DMS 273 treated with DMSO at 0.1 percent for 48 hours (cell line): ENCODE results near the gene LETMD1.

ENCODE experiments used
- DNase-seq: peaks from one replicate; lab custom pipeline; 2025; lab: John Stamatoyannopoulos, UW

LETMD1 gene

DNA sequence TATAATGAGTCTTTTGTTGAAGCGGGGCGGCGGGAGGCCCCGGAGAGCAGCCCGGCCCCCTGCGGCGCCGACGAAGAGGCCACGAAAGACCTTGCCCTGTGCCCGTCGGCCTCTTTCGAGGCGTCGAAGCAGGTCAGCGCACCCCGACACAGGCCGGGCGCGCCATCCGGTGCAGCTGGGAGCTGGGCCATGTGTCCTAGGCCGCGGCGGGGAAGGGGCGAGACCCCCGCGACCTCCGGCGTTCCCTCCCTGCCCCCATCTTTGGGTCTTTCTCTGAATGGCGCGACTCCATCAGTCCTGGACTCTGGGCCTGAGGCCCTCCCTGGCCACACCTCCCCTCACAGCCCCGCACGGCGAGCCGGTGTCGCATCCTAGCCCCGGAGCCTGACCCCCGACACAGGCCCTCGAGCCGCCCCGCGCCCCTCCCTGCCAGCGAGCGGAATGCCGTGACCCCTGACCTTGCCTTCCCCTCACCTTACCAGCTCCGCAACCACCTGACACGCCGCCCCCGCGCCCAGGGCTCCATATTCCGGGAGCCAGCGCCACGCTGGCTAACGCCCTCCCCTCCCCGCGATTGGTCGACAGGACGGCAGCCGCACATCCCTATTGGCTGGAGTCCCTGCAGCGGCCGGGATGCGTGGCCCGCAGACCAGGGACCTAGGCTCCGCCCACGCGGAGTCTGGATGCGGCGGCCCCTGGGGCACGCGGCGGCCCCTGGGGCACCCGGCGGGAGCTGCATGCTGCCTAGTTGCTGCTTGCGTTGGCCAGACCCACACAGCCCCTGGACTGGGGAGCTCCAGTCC lies 22.1 kb upstream of the LETMD1 start, which contains the start of gene SLC11A2:
SLC11A2 (minus strand) TSS at position 549 of the 803 bp plus-strand sequence. CDS start 15,656 bp downstream, outside the sequence.
- DNase-seq: peak; percentile 75

DNA sequence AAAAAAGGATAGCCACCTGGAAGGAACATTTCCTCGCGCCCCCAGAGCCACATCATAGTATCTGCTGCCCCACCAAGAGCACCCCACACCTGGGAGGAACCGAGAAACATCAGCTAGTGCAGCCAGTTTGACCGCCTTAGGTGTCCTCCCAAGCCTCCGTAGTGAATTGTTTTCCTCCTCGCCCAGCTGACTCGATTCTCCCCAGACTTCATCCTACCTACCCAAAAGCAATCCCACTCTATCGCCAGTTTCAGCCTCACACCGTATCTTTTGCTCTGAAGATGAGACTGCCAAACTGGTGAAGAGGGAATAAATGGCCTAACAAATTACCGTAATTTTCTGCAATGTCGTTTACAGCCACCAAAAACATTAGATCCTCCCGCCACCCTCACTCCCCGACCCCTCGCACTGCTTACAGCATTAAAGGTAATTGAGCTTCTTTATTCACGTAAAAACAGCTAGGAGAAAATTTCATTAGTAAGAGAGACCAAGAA lies 20.7 kb upstream of the LETMD1 start:
- DNase-seq: no peak

DNA sequence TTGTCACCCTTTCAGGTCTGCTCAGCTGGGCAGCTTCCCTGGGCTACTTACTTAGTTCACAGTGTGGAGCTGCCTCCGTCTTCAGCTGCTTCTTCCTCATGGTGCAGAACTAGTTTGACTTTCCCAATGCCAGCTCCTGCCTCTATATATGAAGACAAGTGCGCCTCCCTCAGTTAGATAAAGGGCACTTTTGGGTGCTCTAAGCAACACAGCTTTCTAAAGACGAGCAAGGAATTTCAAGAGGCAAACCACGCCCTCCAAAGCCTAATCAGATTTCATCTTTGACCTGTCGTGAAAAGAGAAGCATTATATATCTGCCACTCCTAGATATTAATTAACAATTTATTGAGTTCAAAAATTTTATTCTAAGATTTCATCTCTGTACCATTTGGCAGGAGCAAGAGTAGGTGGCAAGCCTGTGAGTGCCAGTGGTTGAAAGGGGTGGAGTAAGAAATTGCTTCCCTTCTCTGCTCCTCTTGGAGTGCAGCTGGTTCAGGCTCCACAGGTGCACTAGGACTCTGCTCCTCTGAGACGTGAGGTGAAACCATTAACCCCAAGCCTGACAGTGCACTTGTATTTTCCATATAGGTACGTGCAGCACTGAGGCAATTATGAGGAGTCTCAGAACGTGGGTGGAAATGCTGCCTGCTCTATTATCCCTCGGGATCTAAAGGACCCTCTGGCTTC lies 19.9 kb upstream of the LETMD1 start:
- no peak for DNase-seq

DNA sequence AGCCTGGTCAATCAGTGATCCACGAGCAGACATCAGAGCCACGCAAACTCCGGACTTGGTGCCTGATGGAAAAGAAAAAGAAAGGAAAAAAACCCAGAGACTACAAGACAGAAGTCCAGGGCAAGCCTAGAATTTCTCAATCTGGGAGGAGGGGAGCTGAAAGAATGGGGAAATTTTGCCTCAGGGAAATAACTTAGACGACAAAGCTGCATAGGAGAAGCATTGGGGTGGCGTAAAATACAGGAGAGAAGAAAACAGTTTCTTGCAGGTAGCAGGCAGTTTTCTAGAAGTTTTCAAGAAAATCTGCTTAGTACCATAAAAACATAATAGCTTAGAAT lies 19.3 kb upstream of the LETMD1 start:
- DNase-seq: no peak

DNA sequence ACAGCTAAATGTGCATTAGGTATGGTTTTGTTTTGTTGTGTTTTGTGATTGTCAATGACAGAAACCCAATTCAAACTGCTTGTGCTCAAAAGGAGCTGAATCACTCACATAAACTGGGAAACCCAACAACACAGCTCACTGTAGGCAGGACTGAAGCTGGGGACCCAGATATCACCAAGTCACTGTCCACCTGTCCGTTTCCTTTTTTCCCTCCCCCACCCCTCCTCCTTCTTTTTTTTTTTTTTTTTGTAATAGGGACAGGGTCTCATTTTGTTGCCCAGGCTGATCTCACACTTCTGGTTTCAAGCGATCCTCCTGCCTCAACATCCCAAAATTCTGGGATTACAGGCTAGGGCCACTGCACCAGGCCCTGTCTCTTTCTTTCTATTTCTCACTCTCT lies 15.1 kb upstream of the LETMD1 start:
- no peak for DNase-seq

DNA sequence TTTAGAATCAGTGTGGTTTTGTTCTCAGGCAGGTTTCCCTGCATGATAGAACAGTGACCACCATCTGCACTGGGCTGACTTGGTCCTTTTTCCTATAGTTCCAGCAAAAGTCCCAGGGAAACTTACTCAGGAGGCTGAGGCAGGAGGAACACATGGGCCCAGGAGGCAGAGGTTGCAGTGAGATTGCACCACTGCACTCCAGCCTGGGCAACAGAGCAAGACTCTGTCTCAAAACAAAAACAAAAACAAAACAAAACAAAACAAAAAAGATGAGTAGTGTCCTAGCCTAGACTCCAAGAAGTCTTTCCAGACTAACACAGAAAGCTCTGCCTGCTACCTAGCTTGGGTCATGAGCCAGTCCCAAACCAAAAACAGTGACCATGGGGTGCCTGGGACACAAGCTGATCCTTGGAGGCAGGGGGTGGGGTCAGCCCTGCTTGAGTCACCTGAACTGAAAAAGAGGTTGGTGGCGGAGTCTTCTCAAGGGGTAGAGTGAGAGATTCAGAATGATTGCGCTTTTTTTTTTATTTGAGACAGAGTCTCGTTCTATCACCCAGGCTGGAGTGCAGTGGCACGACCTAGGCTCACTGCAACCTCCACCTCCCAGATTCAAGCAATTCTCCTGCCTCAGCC lies 14.6 kb upstream of the LETMD1 start:
- DNase-seq: no peak

DNA sequence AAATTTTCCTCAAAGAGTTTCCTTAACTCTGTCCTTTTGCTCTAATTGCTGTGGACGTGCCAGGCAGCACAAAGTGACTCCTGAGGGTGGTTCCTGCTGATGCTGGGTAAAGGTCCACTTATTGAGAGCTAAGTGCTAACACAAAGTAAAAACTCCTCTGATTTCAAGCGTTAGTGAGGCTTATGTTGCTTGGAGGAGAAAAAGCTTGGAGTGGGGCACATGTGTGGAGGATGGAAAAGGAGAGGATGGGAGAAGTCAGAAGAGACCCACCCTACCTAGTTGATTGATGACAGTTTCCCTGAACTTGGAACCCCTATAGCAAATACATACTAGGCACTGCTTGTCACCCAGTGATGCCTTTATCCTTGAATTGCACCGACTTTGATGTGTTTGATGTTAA lies 11.8 kb upstream of the LETMD1 start:
- DNase-seq: no peak

DNA sequence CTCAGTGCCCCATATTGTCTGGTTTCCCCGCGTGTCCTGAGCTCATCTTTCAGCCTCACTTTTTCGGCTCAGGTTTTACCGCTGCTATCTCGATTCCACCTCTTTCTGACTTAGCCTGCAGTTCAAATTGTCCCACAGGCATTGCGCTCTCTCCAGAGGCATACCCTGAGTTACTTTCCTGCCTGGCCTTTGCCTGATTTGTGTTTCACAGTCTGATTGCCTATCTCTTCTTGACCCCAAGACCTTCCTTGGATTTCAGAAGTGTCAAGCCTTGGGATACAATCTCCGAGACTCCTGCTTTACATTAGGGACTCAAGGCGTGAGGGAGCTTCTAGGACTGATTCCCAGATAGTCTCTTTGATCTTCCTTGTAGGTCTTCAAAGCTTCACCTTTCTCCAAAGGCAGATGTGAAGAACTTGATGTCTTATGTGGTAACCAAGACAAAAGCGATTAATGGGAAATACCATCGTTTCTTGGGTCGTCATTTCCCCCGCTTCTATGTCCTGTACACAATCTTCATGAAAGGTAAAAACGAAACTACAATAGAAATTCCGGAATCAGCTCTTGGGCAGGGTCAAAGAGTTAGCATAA lies 629 bp downstream of the LETMD1 start:
- no peak for DNase-seq

DNA sequence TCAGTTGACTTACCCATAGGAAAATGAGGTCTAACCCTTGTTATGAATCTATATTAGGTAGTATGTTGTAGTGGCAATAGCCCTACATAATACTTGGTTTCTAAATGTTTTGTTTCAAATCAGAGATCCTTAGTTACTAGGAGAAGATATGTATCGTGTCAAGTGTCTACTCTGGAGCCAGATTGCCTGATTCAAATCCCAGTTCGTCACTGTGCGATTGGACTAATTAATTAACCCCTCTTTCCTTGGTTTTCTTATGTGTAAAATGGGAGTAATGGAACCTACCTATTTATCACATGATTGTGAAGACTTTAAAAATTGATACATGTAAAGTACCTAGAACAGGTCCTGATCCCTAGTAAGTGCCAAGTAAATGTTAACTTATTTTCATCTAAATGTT lies 1.4 kb downstream of the LETMD1 start:
- no peak for DNase-seq

DNA sequence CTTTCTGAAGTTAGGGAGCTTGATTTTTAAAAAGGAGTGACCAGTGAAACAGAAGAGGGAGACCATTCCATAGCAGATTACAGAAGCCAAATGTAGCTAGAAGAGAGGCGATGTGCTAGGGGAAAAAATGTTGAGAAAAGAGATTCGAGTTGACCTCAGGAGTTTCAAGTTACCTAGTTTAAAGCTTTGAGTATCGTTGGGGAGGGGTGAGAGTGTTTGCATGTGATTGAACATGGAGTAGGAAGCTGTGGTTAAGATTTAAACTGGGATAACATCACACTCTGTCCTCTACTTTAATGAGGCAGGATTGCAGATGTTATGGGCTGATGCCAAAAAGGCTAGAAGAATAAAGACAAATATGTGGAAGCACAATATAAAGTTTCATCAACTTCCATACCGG lies 3.7 kb downstream of the LETMD1 start:
- no peak for DNase-seq

DNA sequence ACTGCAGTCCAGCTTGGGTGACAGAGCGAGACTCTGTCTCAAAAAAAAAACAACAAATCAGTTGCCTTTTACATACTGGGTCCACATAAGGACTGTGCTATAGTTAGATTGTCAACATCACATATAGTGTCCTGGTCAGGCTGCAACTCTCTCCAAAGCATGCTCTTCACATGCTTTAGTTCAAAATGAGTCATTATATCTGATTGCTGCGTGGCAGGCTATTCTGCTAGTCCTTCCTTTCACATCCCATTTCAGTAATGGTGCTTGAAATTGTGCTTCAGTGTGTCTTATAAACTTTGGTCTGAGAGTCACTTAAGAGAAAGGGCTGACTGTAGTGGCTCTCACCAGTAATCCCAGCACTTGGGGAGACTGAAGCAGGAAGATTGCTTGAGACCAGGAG lies 6.9 kb downstream of the LETMD1 start:
- DNase-seq: no peak

DNA sequence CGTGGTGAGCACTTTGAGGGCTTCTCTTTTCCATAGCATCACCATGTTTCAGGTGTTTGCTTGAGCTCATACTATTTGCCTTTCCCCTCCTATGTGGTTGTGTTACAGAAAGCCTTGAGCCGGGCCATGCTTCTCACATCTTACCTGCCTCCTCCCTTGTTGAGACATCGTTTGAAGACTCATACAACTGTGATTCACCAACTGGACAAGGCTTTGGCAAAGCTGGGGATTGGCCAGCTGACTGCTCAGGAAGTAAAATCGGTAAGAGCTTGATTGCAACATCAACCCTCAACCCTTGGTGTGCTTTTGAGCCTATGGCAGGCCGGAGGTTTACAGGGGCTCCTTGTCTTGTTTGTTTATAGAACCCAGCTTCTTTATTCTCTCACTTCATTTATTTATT lies 8.1 kb downstream of the LETMD1 start:
- DNase-seq: no peak

DNA sequence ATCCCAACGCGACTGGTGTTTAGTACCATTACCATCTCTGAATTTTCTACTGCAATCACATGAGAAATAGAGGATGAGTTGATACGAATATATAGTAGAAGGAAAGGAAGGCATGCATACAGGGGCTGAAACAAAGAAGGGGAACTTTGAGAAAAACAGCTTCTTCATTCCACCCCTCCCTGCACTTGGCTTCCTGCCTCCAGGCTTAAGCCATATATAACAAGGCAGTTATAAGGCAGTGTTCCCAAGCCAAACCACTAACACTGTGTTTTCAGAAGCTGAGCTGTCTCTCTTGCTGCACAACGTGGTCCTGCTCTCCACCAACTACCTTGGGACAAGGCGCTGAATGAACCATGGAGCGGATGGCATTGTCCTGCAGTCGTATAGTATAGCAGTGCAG lies 11.0 kb downstream of the LETMD1 start:
- DNase-seq: no peak

DNA sequence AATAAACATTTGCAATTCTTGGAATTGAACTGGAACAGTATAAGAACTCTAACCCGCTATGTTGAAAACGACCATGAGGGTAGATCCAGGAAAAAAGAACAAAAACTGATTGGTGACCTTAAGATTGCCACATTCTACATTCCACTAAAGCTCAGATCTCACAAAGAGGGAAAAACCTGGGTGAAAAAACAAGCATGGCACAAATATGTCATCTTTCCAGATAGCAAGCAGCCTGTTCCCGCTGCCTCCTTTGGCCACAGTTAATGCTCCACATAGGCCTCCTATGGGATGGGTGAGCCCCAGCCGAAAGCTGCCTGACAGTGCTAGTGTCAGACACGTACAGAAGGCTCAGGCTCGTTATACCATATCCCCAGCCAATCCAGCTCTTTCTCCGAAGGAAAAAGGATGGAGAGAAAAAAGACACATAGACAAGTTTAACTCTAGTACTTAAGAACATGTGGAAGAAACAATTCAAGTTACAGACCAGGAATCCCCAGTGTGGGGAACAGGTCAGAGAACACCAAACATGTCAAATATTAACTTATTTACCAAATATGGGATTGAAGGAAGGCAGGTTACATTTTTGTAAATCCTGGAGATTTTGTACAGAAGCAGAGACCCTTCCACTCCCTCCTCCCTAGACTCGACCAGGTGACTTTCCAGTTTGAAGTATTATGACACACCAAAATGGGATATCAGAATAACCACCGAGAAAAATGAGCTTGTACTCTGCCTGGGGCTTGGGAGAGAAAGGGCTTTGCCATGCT lies 14.7 kb downstream of the LETMD1 start:
- DNase-seq: no peak

DNA sequence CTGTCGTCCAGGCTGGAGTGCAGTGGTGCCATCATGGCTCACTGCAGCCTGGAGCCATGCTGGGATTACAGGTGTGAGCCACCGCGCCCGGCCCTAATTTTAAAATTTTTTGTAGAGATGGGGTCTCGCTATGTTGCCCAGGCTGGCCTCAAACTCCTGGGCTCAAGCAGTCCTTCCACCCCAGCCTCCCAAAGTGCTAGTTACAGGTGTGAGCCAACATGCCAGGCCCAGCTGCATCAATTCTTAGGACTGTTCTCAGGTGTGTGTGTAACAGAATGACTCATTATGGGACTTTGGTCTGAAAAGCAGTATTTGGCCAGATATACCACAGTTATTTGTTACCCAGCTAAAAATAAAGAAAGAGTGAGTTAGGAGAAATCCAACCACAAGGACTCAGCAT lies 17.4 kb downstream of the LETMD1 start:
- no peak for DNase-seq

DNA sequence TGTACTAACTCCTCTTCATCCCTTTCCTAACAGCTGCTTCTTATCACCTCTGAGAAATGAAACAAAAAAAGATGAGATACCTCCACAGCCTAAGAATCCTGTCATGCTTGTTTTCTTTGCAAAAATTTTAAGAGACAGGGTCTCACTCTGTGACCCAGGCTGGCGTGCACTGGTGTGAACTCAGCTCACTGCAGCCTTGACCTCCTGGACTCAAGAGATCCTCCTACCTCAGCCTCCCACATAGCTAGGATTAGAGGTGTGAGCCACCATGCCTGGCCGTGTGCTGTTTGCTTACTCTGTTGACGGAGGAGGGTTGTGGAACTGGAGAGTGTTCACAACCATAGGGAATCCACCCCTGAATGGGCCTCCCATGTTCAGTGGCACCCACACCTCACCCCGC lies 19.1 kb downstream of the LETMD1 start:
- DNase-seq: no peak

DNA sequence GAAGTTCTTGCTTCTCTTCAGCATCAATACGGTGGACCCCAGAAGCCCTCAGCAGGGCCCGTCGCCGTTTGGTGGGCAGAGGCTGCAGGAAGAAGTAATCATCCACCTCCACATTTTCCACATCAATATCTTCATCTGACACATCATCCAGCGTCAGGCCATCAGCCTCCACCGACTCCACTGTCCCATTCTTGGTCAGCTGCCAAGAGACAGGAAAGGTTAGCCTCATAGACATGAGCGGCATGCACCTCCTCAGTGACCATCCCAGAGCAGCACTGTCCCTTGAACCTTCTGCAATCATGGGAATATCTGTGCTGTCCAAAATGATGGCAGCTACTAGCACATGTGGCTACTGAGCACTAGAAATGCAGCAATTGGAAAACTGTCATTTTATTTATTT lies 19.6 kb downstream of the LETMD1 start:
- no peak for DNase-seq

DNA sequence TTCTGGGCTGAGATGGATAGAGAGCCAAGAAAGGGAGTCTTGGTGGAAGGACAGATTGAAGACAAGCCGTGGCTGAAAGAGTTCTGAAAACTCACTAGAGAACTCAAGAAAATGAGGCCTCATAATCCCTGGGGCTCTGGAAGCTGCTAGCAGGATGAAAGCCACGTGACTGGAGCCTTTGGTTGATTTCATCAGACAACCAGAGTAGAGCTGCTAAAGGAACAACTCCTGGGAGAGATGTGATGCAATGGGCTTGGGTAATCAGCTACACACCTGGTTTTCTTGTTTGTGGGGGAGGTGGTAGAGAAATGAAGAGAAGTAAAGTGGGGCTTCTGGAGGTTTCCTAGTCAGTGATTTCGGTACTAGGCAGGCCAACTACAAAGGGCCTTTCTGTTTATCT lies 21.9 kb downstream of the LETMD1 start:
- DNase-seq: no peak

DNA sequence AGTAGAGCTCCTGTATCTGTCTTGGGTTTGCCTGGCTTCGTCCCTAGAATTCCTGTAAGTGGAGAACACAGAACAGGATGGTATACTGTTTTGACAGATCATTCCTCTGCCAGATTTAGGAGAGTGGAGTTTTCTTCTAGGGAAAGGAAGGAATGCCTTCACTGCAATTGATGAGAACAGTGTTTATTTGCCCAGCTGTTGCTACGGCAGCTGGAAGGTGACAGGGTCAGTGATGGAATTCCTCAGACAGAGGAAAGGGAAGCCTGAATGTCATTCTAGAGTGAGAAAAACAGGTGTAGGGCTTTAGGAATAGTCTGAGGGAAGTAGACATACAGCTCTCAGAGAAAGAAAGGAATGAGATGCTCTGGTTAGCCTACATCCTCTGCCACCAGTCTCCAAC lies 23.5 kb downstream of the LETMD1 start:
- no peak for DNase-seq

DNA sequence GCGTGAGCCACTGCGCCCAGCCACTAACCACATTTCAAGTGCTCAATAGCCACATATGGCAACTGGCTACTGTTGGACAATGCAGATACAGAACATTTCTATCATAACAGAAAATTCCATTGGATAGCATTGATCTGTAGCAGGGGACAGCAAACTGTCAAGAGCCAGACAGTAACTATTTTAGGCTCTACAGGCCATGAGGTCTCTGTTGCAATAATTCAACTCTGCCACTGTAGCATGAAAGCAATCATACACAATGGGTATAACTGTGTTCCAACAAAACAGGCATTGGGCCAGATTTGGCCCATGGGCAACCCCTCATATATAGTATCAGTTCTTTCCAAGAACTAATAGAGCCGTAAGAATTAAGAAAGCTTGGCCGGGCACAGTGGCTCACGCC lies 27.3 kb downstream of the LETMD1 start:
- no peak for DNase-seq

DNA sequence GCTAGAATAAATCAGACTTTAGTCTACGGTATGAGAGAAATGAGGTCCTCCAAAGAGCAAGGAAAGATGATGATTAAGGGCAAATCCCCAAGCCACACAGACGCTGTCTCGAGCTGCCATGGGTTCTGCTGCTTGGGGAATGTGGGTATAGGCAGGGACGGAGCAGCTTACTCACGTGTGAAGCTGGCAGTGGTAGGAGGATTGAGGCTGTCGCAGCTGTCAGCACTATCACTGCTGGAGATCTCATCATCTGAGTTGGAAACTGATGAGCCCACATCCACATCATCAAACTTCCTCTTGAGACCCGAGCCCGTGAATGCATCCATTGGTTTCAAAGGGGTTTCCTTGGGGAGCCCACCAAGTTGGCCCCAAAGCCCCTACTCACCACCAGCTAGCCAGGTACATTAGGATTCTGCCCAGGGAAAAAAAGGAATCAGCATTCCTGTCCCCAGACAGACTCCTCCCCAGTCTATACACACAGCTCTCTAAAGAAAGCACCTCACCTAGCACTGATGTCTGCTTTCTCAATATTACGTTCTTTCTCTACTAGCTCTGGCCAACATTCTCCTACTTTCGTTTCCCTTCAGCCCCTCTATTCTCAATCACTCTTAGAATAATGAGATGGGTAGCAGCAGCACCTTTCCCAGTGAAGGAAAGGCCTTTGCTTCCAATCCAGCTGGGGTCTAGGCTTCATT lies 28.3 kb downstream of the LETMD1 start:
- DNase-seq: no peak
